ENCODE results near the gene INPP4A. TPM values are rescaled to one million over a fixed set of nuclear protein-coding genes. Genes with fewer than 3 reads are reported as not detected.

The INPP4A gene
- total and polyA plus RNA-seq, 2 experiments from 2014 or later = 7.9 to 13.1 TPM

- Histone ChIP-seq H3K9me3 (ENCODE audit: low read depth) (no peaks in the 10 kb centered on the region), H3K9me2 (replicated peaks; ENCODE audit: insufficient read depth) (no peaks in the 10 kb centered on the region), H3K4me3 (no peak overlapping the region), H3K27me3 (no peaks in the 10 kb centered on the region), H4K20me1 (ENCODE audit: insufficient read depth, poor library complexity, severe bottlenecking) (peaks cover 6% of the 10 kb centered on the region), H3K4me2 (no peak overlapping the region), H2AFZ (no peak overlapping the region), H3K36me3 (replicated peaks; ENCODE audit: insufficient read depth, low read depth) (no peaks in the 10 kb centered on the region), H3K4me1 (ENCODE audit: insufficient read depth) (no peaks in the 10 kb centered on the region), H3K27ac (no peak overlapping the region), H3K79me2 (peaks cover 46% of the 10 kb centered on the region)
- no peak for TF ChIP-seq EZH2 (IDR thresholded peaks at IDR 0.05; ENCODE audit: borderline replicate concordance)
- TF ChIP-seq EZH2phosphoT487 (IDR thresholded peaks at IDR 0.05; ENCODE audit: low read depth, severe bottlenecking, unreplicated experiment) = no peak
- TF ChIP-seq CTCF (IDR thresholded peaks at IDR 0.05; ENCODE audit: poor library complexity) = no peak
- DNase-seq (ENCODE audit: low spot score) = no peak
- 94% methylated on average over 5 of the region's 5 CpGs for WGBS (ENCODE audit: low lambda C conversion rate, missing lambda C conversion rate)
These were observed 27.5 kb downstream of the INPP4A start for GRCh38 chr2:98472132-98472650.

DNA sequence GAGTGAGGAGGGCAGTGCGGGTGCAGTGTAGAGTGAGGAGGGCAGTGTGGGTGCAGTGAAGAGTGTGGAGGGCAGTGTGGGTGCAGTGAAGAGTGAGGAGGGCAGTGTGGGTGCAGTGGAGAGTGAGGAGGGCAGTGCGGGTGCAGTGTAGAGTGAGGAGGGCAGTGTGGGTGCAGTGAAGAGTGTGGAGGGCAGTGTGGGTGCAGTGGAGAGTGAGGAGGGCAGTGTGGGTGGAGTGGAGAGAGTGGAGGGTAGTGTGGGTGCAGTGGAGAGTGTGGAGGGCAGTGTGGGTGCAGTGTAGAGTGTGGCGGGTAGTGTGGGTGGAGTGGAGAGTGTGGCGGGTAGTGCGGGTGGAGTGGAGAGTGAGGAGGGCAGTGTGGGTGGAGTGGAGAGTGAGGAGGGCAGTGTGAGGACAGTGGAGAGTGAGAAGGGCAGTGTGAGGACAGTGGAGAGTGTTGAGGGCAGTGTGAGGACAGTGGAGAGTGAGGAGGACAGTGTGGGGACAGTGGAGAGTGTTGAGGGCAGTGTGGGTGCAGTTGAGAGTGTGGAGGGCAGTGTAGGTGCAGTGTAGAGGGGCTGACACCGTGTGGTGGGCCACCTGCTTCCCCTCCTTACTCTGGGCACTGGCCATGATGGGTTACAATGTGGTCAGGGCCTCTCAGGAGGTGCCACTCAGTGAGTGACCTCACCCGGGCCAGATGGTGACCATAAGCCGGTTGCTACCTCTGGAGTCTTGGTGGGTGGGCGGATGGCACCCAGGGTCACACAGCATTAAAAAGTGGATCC lies 28.5 kb downstream of the INPP4A start:
- Histone ChIP-seq H3K79me2 (peaks cover 42% of the 10 kb centered on the region), H4K20me1 (ENCODE audit: insufficient read depth, poor library complexity, severe bottlenecking) (peaks cover 6% of the 10 kb centered on the region), H3K4me3 (no peak overlapping the region), H3K27me3 (no peaks in the 10 kb centered on the region), H3K36me3 (replicated peaks; ENCODE audit: insufficient read depth, low read depth) (no peaks in the 10 kb centered on the region), H3K4me1 (ENCODE audit: insufficient read depth) (no peaks in the 10 kb centered on the region), H3K9me3 (ENCODE audit: low read depth) (no peaks in the 10 kb centered on the region), H3K4me2 (no peak overlapping the region), H2AFZ (no peak overlapping the region), H3K9me2 (replicated peaks; ENCODE audit: insufficient read depth) (no peaks in the 10 kb centered on the region), H3K27ac (no peak overlapping the region)
- no peak for DNase-seq (ENCODE audit: low spot score)
- TF ChIP-seq EZH2phosphoT487 (IDR thresholded peaks at IDR 0.05; ENCODE audit: low read depth, severe bottlenecking, unreplicated experiment) (no peak), CTCF (IDR thresholded peaks at IDR 0.05; ENCODE audit: poor library complexity) (no peak), EZH2 (IDR thresholded peaks at IDR 0.05; ENCODE audit: borderline replicate concordance) (no peak)
- WGBS (ENCODE audit: low lambda C conversion rate, missing lambda C conversion rate) = 98% methylated on average over 8 of the region's 9 CpGs

DNA sequence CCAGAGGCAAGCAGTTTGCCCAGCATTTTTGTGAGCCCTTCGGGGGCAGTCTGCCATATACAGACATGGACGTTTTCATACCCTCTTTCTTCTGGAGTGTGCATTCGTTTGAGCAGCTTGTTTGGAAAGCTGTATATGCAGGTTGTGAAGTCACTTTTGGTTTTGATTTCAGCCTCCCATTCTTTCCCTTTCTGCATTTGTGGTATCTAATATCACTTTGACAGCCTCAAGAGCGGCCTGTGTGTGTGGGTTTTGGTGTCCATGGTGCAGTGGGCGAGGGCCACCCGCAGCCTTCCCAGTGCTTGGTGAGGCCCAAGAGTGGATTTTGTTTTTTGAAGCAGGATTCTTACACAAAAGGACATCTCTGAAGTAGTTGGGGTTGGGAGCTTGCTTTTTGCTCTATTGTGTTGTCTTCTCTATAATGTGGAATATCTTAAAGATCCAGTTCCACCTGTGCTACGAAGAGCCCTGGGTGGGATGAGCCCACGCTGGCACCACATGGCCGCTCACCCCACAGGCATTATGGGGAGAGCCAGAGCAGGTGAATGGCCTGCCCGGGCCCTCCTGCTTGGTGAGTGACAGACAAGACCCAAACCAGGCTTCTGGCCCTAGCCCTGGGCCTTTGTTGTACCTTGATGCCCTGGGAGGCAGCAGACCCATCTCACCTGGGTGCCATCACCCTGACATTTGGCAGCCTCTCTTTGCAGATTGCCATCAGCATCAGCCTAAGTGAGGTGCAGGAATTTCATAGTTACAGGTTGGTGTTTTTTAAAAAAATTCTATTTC lies 29.5 kb downstream of the INPP4A start:
- Histone ChIP-seq H3K27me3 (no peaks in the 10 kb centered on the region), H4K20me1 (ENCODE audit: insufficient read depth, poor library complexity, severe bottlenecking) (peaks cover 10% of the 10 kb centered on the region), H3K4me2 (no peak overlapping the region), H3K27ac (no peak overlapping the region), H3K4me1 (ENCODE audit: insufficient read depth) (no peaks in the 10 kb centered on the region), H3K36me3 (replicated peaks; ENCODE audit: insufficient read depth, low read depth) (no peaks in the 10 kb centered on the region), H3K79me2 (peaks cover 42% of the 10 kb centered on the region), H3K4me3 (no peak overlapping the region), H3K9me2 (replicated peaks; ENCODE audit: insufficient read depth) (no peaks in the 10 kb centered on the region), H2AFZ (no peak overlapping the region), H3K9me3 (ENCODE audit: low read depth) (no peaks in the 10 kb centered on the region)
- TF ChIP-seq EZH2phosphoT487 (IDR thresholded peaks at IDR 0.05; ENCODE audit: low read depth, severe bottlenecking, unreplicated experiment) = no peak
- no peak for TF ChIP-seq EZH2 (IDR thresholded peaks at IDR 0.05; ENCODE audit: borderline replicate concordance)
- TF ChIP-seq CTCF (IDR thresholded peaks at IDR 0.05; ENCODE audit: poor library complexity) = no peak
- no peak for DNase-seq (ENCODE audit: low spot score)
- 89% methylated on average over 10 of the region's 10 CpGs for WGBS (ENCODE audit: low lambda C conversion rate, missing lambda C conversion rate)

Data from hepatocyte (in vitro differentiated cells).